NCI-H524 (cell line): ENCODE measurements around the gene KIF1A.

Experiments used
- DNase-seq, 2 experiments: peaks; one replicate each; lab custom pipeline; 2025; lab: John Stamatoyannopoulos, UW

KIF1A gene

DNA sequence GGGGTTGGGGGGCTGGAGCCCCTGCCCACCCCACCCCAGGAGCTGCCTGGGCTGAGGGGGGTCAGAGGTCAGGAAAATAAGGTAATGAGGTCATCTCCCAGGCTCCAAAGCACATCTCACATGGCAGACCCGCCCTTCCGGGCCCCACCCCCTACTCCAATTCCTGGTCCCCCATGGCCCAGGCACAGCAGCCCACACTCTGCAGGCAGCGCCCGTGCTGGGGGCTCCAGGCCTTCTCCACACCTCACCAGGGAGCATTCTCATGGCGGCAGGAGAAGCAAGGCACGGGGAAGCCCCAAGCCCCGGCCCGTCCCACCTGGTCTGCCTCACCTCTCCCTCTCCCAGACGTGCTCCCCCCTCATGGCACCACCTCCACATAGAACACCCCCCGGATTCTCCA lies 84.5 kb downstream of the KIF1A start:
- DNase-seq, result no peak

DNA sequence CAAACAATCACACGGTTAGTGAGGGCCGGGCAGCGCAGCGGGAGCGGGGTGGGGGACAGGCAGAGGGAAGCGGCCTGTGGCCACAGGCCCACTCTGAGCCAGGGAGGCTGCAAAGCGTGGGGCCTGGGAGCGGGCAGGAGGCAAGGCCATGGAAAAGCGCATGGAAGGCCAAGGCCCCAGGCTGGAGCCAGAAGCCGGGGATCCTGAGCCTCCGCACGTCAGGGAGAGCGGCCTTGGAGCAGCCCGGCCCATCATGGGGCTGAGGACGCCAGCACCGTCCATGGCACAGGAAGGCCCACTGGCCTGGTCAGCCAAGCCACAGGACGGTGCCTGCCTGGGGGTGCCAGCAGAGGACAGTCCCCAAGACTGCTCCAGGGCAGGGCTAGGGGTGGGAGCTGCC lies 85.3 kb downstream of the KIF1A start:
- no peak for DNase-seq

DNA sequence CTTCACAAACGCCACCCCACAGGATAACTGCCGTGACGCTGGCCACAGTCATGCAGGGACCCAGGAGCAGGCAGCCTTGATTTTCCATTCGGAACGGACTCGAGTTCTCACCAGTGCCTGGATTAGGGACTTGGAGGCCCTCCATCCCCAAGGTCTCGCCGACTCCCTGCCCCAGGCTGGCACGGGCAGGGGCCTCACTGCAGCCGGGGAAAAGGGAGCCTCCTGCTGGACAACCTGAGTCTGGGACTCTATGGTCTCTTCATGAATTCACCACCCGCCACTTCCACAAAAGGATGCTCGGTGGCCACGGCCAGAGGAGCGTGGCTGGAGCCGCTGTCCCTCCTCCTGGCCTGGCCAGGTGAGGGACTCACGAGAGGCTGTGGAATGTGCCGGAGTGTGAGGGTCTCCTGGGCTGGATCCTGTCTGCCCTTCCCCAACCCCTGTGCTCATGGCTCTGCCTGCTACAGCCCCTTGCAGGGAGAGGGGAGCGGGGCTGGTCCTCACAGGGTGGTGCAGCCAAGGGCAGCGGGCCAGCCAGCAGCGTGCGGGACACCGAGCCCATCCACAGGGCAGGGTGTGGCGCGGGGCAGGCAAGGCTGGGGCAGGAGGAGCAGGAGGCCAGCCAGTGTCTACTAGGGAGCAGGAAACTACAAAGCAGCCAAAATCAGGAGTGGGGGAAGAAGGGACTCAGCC lies 86.1 kb downstream of the KIF1A start:
- no peak for DNase-seq

DNA sequence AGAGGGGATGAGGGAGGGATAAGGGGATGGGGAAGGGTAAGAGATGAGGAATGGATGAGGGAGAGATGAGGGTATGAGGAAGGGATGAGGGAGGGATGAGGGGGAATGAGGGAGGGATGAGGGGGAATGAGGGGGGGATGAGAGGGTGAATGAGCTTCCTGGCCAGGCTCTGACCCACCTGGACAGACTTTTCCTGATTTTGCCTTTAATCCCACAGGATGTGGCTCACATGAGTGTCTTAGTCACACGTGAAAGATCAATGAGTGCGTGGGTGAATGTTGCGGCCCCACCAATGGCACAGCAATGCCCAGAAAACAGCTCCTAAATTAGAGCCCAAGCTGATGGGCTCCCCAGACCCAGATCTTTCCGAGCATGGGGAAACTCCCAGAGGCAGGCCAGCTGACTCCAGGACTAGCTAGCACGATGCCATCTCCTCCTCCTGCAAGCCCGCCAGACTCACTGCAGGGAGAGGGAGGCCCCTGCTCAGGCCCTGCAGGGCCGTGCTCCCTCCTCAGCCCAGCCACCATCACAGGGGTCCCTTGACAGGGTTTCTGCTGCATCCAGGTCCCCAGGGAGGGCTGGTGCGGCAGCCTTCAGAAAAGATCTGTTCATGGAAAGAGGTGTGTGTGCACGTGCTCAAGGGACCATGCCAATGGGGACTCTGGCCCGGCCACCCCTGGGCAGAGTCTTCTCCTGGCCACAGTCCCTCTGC lies 87.0 kb downstream of the KIF1A start:
- DNase-seq, result no peak

DNA sequence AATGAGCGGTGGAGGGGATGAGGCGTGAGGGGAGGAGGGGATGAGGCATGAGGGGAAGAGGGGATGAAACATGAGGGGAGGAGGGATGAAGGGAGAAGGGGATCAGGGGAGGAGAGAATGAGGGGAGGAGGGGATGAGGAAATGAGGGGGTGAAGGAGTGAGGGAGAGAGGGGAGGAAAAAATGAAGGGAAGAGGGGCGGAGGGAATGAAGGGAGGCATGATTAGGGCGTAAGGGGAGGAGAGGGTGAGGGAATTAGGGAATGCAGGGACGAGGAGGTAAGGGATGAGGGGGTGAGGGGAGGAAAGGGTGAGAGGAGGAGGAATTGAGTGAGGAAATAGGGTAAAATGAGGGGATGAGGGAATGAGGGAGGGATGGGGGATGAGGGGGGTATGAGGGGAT lies 87.8 kb downstream of the KIF1A start:
- DNase-seq, result no peak

DNA sequence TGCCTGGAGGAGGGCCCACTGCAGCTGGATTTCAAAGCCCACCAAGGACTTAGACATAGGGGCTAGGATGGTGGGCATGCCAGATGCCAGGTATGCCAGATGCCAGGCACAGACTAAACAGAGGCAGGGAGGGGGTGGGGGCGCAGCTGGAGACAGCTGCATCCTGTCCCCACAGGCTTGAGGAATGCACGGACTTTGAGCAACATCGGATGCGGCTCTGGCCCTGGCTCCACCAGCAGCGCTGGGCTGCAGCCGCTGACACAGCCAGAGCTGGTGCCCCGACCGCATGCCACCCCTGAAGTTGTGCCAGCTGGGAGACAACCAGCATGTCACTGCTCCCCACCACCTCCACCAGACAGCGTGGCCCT lies 88.9 kb downstream of the KIF1A start:
- peak in 1 of 2 experiments; percentile 12 for DNase-seq

DNA sequence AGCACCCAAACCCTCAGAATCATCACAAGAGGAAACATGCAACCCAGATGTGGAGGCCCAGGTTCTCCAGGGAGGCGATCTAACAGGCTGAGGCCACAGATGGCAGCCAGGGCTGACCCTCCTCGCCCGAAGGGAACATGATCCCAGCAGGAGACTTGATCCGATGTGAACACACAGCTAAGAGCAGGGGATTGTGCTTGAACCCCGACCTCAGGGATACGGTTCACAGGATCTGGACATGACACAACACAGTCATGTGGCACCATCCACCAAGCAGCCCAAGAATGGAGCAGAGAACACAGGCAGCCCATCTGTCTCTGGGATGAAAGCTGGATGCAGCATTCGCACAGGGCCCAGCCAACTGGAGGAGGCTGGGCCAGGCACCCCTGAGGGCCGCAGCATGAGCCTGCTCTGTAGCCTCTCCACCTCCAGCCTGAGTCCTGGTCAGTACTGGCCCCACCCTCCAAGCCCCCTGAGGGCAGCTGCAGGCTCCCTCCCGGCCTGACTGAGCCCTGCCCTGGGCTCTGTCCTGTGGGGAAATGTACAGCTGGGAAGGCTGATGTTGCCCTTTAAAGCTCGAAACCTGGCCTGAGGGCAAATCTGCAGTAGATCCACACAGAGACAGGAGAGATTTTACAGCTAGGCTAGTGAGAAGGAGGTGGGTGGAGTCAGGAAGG lies 89.4 kb downstream of the KIF1A start:
- DNase-seq, result peak; percentile 40 to 66

DNA sequence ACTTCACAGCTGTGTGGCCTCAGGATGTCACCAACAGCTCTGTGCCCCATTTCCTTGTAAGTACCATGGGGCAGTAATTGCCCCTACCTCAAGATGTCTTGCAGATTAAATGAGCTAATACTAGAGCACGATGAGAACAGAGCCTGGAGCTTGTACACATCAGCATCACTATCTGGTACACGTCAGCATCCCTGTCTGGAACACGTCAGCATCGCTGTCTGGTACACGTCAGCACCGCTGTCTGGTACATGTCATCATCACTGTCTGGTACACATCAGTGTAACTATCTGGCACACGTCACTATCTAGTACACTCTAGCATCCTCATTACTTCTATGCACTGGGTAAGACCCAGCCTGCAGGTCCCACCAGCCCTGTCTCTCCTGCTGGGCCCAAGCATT lies 91.2 kb downstream of the KIF1A start:
- DNase-seq, result no peak

DNA sequence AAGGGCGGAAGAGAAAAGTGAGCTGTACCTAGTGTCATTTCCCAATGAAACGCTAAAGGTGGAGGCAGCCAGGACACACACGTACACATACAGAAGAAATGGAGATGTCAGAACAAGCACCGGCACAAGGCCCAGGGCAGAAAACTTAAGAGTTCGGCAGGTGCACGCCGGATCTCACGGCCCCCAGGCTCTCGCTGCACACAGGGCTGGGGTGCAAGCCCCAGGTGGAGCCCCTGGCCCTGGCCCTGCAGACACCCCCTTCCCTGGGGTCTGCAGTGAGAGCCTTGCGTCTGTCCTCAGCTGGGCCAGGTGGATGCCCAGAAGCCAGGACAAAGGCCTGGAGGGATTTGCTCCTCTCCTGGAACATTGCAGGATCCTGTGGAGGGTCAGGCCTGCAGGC lies 91.7 kb downstream of the KIF1A start:
- DNase-seq, result no peak

DNA sequence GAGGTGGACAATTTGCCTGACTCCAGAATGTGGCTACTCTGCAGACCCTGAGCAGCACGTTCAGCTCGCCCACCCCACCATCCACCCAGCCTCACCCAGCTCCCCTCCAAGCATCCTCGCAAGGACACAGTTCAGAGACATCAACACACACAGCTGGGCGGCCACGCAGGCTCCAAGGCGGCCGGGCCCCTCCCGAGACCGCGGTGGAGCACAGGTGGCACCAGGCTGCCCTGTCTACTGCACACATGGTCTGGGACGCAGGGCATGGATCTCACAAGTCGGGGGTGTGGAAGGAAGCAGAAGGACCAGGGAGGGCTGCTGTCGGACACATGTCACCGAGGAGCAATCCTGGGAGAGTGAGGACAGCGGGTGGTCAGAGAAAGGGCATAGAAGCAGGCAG lies 92.1 kb downstream of the KIF1A start:
- DNase-seq, result peak in 1 of 2 experiments; percentile 25

DNA sequence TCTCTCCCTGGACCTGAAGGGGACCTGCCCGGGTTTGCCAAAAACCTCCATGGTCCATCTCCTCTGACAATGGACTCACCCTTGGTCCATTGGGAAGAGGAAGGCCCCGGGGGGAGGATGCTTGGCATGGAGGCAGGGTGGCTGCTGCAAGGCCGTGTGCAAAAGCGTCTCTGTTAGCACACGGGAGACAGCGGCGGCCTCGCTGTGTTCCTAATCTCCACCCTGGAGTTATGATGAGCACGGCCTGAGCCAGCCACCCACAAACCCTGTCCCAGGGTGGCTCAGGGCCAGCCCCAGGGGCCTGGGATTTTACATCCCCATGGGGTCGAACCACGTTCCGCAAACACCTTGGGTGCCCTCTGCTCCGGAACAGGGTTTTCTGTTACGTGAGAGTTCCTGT lies 92.6 kb downstream of the KIF1A start:
- no peak for DNase-seq

DNA sequence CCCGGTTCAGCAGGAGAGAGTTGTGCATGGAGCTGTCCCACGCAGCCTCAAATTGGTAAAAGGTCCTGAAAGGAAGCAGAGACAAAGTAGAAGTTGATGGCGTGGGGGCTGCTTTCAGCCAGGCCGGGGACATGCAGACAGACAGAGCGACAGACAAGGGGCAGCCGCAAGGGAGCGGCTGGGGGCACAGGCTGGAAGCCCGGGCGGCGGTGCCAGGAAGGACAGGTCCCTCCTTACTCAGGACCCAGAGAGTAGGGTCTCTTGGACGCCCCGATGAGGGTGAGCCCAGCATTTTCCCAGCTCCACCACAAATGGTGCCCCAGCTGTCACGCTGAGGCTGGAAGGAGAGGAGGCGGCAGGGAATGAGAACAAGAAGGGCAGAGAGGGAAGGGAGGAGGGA lies 93.1 kb downstream of the KIF1A start:
- no peak for DNase-seq

DNA sequence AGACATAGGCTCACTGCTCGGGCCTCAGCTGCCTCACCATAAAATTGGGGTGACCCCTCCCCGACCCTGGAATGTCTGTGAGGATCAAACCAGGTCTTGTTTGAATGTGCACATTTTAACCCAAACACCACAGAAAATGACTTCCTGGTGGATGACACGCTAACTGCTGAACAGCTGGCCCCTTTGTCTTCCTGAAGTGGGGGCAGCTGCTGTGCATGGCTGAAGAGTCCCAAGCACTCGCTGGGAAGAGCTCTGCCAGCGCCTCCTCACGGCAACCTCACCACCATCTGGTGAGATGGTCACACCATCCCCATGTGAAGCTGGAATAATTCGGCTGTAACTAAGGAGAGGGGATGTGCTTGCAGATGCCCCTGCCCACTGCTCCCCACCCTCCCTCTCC lies 94.3 kb downstream of the KIF1A start:
- peak; percentile 85 to 95 for DNase-seq

DNA sequence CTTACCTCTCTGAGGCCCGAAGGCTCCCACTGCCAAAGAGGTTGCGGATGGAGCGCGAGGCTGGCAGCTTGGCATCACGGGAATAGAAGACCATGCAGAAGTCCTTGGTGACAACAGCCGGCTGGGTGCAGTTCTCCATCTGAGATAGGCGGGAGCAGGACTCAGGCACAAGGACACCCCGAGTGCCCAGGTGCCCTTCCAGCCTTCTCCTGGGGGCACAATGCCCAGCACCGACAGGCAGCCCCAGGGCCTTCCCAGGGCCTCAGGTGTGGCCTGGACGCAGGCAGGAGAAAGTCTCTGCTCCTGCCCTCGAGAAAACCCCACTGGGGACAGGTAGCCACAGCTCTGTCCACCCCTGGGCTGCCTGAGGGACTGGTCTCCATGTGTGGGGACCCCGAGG lies 94.8 kb downstream of the KIF1A start:
- no peak for DNase-seq

DNA sequence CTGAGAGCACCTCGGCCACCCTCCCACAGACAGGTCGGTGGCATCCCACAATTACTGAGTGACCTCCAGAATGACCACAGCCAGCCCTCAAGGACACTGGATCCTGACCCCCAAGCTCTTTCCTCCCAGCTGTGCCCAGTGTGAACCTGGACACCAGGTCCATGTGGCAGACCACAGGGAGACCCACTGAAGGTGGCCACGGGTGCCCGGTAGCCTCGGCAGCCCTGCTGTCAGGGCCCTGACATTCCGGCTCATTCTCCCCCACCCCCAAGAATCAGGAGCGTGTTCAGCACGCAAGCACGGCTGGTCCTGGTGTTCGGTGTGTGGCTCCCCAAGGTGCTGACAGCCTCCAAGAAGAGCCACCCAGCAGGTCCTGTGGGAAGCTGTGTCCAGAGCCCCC lies 95.6 kb downstream of the KIF1A start:
- DNase-seq, result no peak

DNA sequence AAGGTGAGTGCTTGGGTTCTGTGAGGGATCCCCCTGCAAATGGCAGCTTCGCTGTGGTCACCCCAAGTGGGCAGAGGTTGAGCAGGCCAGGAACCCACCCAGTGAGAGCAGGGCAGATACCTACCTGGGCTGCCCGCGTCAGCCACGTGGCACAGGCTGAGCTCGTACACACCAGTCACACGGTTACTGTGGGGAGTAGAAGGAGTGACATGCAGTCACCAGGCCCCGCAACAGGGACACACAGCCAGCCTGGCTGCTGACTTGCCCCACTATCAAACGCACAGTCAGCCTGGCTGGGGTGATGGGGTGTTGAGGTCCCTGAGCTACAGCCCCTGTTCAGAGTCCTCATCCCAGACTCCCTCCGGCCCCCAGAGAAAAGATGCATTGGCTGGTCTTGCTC lies 96.2 kb downstream of the KIF1A start:
- DNase-seq, result no peak

DNA sequence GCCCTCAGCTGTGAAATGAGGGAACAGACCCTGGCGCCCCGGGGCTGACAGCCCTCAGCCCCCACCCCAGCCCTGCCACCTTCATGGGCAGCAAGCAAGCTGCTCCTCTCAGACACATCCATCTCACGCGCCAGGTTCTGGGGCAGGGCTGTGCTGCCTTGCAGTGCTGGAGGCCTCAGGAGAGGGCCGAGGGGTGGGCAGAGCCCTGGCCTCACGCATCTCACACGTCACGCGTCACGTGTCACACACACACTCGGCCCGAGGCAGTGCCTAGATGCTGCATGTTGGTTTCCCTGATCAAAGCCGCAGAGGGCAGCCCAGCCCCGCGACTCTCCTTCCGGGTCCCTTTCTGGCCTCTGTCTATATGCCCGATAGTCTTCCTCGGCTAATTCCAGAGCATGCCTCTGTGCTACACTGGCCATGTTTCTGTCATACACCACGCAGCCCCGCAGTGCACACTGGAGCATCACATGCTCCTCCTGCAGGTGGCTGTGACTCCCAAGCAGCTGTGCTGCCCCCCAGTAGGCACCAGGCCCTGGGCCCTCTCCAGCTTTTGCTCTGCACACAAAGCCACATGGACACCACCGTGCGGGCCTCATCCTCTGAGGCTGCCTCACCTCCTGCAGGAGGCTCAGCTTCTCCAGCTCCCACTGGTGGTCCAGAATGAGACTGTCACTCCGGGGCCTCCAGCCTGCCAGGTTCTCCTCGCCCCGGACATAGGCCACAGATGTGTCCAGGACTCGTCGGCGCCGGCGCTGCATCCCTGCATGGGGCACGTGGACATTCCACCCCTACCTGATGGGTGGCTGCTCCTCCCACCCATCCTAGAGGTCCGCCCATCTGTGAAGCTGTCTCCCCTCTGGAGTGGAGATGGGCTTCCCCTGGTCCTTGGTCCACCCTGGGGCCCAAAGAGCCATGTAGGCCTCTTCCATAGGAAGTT lies 97.0 kb downstream of the KIF1A start:
- no peak for DNase-seq

DNA sequence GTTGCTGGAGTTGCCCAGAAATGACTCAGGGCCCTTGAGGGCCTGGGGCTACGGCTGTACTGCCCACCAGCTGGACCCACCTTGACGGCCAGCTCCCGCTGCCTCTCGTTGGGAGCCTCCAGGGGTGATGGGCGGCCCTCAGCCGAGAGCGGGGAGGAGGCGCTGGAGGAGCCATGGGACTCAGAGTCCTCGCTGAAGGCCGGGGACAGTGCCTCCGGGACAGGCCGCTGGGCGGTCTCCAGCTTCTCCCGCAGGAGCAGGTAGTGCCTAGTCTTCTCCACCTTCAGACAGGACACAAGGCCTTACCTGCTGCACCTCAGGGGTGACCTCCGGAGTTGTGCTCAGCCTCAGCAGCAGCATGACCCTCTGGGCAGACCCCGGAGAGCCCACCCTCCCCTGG lies 97.6 kb downstream of the KIF1A start:
- DNase-seq, result no peak

DNA sequence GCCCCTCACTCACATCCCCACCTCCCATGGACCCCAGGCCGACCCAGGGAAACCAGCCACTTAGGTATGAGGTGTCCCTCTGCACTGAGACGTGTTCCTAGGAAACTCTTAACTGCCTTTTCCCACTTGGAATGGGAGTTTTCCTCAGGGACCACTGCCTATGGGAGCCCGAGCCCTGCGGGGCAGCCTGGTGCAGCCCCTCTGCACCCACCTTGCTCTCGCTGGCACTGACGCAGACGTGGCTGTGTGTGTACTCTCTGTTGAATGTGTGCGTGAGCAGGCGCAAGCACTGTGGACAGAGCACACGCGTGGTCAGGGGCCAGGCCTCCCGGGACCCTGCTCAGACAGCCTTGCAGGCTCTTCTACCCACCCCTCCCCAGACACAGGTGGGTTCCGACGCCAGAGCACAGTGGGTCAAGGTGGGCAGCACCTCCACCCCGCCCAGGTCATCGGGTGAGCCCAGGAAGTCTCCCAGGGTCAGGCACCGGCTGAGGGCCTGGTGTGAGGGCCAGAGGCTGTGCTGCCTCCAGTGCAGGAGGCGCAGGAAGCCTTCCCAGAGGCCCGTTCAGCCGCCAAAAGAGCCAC lies 98.3 kb downstream of the KIF1A start:
- DNase-seq, result no peak

DNA sequence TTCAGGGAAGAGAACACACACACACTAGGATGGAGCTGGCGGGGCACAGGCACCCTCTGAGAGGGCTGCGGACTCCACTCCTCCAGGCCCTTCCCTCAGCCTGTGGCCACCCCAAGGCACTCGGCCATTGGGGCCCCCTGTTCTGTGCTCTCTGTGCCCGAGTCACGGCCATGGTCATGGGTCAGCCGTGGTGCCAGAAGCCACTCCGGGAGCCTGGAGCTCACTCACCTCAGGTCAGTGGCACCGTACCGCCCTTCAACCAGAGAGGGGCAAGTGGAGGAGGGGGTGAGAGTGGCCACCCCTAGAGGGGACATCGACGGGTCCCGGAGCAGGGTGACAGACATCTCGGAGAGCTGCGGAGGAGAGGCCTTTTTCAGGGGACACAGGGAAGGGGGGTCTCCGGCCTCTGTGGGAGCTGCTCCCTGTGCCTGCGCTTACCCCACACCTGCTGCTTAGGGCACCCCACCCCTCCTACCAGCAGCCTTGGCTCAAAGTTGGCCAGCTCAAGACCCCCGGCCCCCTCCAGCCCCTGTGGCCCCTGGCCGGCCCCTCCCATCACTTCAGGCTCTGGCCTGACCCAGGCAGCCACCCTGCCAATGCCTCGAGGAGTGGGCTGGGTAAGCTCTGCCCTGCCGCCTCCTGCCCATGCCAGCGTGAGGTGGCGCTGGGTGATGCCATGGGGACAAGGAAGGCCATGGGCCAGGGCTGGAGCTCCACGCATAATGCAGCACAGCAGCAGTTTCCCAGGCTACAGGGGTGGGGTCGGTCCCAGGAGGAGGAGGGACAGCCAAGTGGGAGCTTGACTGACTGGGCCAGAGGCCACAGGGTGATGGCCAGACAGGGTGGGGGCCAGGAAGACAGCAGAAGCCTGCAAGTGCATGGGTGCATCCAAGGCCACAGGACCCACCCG lies 99.1 kb downstream of the KIF1A start:
- DNase-seq, result no peak
